Stimulated activated CD4-positive, alpha-beta T cell treated with anti-CD3 and anti-CD28 coated beads, TNF-alpha, amount 100 ng/mL, for 1 hour (primary cell): ENCODE results near the gene SLC45A3.
"Not testable (repeated sequence)": the region's sequence is repeated elsewhere in the genome, so short reads cannot be mapped to it uniquely, and the experiment has no call there.

Source experiments
- DNase-seq, 3 donors: peaks; one replicate each; pipeline ENCODE4 v3.0.0-alpha.2; 2020; ENCODE audit warnings: low read depth in 3 of 3, low spot score in 1 of 3

SLC45A3 gene, protein sequence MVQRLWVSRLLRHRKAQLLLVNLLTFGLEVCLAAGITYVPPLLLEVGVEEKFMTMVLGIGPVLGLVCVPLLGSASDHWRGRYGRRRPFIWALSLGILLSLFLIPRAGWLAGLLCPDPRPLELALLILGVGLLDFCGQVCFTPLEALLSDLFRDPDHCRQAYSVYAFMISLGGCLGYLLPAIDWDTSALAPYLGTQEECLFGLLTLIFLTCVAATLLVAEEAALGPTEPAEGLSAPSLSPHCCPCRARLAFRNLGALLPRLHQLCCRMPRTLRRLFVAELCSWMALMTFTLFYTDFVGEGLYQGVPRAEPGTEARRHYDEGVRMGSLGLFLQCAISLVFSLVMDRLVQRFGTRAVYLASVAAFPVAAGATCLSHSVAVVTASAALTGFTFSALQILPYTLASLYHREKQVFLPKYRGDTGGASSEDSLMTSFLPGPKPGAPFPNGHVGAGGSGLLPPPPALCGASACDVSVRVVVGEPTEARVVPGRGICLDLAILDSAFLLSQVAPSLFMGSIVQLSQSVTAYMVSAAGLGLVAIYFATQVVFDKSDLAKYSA

GRCh38 chr1:205680073-205680851 is at the start of gene SLC45A3:
TSS of gene SLC45A3 (minus strand) at chr1:205680509. CDS start at chr1:205664656, 15,853 bp downstream.
- peak in 1 of 3 donors; percentile 30 for DNase-seq

- DNase-seq, result no peak
Measured at GRCh38 chr1:205726619-205727125, 46.4 kb upstream of the SLC45A3 start.

- no peak for DNase-seq
Measured at GRCh38 chr1:205725514-205725913, 45.2 kb upstream of the SLC45A3 start.

DNA sequence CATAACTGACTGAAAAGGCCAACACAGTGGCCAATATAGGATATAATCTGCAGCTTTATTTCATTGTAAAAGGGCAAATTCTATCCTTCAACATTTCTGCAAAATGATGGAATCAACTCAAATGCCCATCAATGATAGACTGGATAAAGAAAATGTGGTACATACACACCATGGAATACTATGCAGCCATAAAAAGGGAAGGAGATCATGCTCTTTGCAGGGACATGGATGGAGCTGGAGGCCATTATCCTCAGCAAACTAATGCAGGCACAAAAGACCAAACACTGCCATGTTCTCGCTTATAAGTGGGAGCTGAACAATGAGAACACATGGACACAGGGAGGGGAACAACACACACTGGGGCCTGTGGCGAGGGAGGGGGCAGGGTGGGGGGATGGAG is 40.4 kb upstream of the SLC45A3 start:
- DNase-seq, result not testable (repeated sequence)

- DNase-seq, result no peak
Measured at GRCh38 chr1:205719762-205720161, 39.5 kb upstream of the SLC45A3 start.

GRCh38 chr1:205719015-205719414 is 38.7 kb upstream of the SLC45A3 start:
- no peak for DNase-seq

GRCh38 chr1:205716371-205717132 is 36.2 kb upstream of the SLC45A3 start:
- no peak for DNase-seq

- no peak for DNase-seq
Measured at GRCh38 chr1:205715628-205716027, 35.3 kb upstream of the SLC45A3 start.

- no peak for DNase-seq
Measured at GRCh38 chr1:205714906-205715246, 34.6 kb upstream of the SLC45A3 start.

DNA sequence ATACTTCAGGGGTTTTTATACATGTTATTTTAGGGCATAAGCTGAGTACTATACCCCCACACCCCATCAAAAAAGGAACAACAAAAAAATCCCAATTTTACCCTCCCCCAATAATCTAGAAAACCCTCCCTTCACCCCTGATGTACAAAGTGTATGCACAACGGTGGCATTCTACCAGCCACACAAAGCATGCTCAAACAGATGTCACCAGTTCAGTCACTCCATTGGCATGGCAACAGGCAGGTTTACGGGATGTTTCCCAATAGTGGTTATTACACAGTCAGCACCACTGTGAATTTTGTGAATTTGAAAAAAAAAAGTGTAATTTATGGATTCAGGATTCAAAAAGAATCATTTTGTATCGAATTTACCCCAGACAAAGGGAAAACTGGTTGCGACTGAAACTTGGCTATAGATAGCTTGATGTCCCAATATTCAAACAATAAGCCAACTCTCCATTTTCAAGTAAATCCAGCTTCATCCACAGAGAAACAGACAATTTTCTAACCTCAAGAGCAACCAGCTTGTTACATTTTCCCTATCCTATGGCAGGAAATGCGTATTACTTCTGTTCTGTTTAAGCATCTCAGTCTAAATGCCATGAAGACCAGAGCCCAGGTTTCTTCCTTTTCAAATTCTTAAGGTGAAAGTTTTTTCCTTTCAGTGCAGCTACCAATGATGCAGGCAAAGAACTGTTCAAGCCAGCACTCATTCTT is 34.0 kb upstream of the SLC45A3 start:
- no peak for DNase-seq

DNA sequence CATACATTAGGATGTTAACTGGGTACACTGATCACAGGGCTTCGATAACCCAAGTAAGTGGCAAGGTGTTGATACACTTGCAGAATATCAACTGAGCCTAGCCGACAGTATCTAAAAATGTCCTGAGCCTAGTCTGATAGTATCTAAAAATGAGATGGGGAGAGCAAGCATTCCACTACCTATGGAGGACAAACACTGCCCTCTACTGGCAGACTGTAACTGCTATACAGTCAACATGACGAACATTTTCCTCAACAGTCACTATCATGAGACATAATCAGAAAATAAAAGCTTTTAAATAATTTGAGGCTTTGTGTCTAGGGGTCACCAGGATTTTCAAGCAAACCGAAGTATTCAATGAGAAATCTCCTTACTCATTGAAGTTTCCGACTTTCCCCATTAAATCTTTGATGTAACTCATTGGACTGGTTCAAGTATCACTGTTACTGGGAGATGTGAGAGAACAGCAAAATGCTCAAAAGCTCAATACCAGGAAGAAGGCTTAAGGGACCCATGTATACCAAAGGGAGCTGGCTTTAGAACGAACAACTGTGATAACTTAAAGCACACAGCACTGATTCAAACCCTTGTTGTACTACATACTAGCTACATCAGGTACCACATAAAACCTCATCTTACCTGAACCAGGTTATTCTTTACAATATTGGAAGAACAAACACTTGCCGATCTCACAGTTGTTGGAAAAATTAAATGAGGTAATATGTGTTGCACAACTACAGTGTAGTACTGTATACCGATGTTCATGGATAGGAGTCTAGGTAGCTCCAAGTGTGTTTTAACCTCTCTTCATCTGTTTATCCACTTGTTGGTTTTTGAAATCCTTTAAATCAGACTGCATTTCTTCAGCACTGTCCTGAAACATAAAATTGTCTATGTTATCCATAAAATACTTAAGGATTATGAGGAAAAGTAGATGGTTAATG is 31.1 kb upstream of the SLC45A3 start:
- DNase-seq, result peak in 2 of 3 donors; percentile 36 to 42

DNA sequence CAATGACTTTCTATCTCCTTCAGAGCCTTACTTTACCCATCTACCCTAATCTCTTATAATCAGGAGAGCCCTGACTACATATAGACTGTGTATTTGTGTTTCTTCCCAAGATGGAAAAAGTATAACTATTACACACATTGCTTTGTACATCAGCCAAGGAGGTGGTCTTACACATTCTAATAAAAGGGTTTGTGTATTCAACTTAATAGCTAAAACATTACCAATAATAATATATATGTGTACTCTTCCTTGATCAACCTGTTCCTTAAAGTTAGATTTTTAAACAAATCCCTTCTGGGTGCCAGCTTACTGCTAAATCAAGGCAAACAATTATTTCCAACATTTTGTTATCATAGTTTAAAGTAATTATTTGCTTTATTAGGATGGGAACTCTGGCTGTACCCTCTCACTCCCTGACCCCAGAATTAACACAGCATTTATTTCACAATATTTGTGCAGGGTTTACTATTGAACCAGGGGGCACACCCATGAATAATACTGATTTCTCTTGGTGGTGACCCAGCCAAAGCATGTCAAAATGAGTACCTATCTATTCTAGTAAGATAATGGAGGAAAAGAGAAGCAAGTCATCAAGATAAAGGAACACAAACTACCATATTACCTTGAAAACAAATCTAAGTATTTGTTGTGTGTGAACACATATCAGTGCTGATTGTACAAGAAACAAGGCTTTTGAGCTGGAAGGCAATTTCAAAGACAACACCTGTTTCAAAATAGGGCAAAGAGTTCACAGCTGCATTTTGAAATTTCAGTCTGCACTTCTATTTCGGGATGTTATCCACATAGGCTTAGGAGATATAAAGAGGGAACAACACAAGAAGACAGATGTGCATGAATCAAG is 30.1 kb upstream of the SLC45A3 start:
- DNase-seq, result no peak

GRCh38 chr1:205709640-205710039 is 29.3 kb upstream of the SLC45A3 start:
- DNase-seq, result no peak

DNA sequence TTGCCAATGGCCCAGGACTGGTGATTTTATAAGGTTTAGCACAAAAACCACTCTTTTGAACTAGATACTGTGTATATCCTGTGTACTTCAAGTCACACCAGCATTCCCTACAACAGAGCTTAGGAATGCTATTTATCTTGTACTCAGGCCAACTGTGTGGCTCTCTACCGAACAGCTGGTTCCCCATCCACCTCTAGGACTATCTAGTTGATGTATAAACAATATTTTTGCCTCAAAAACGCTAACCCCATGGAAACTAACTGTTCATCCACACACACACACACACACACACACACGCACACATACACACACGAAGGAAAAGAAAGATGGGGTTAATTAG is 28.7 kb upstream of the SLC45A3 start:
- DNase-seq, result no peak

DNA sequence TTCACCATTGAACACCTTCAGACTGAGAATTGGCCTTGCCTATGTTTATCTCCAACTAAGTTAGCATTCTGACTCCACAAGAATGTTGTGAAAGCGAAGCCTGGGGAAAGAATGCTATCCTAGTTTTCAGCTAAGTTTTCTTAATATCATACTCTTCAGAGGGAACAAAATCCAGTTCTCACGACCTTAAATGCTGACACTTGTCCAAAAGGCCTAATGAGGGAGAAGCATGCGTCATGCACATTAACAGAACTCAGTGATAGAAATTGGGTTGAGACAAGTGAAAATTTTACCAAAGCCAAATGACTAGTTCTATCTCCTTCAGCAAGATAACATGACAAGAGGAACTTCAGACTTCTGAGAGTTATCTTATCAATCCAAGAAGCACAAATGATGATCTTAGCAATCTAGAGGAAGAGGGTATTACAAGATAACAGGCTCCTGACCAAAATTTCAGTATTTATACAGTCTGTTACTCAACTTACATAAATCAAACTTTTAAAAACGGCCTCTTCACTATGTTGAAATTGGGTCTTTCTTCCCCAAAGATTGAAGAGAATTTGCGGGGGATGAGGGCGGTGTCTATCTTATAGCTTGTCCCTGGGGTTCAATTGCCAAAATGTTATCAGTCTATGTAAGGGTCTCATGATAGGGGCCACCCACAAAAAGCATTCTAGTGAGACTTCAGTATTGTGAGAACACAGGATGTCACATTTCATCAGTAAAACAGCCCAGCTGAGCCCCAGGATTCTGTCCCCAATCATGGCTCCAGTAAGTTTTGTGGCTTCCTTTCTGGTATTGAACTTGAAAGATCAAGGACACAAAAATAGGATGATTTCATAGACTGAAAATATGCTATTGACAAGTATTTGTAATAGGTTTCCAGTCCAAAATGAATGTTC is 26.5 kb upstream of the SLC45A3 start:
- no peak for DNase-seq

GRCh38 chr1:205704903-205705302 is 24.6 kb upstream of the SLC45A3 start:
- DNase-seq, result no peak

- DNase-seq, result no peak
Measured at GRCh38 chr1:205703072-205703471, 22.8 kb upstream of the SLC45A3 start.

DNA sequence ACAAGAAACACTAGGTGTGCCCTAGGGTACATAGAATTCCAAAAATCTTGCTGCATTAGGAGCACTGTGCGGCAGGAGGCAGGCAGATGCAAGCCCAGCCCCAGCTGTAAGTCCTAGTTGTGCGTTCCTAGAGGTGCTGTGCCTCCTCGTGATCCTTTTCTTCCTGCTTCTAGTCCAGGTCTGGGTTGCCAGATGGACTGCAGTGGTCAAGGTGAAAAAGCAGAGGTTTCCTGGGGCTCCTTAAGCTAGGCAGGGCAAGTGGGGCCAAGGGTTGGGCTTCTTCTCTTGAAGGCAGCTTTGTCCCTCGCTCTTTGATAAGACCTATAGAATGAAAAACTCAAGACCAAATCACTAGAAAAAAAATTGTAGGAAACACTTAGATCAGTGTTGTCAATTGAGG is 21.6 kb upstream of the SLC45A3 start:
- DNase-seq, result no peak
